H1 (cell line): ENCODE measurements around the gene TCP11. TPM values are rescaled to one million over a fixed set of nuclear protein-coding genes. Genes with fewer than 3 reads are reported as not detected.

ENCODE experiments used
- CTCF ChIA-PET: fragments of 300-600 bp; sonication (Branson Sonifier 250); formaldehyde crosslinking; loops from one replicate; lab custom pipeline; 2021; ENCODE audit not compliant: partially characterized antibody; lab: Charles Lee
- POLR2A ChIA-PET: fragments of 300-600 bp; sonication (Branson Sonifier 250); formaldehyde crosslinking; loops from one replicate; lab custom pipeline; 2021; ENCODE audit warnings: inconsistent platforms; ENCODE audit not compliant: partially characterized antibody; lab: Charles Lee
- DNase-seq, 2 experiments: peaks; one replicate each; pipeline versions ENCODE4 v3.0.0 to v3.0.0-alpha.2; 2010 to 2022; ENCODE audit warnings: low spot score in 2 of 2, low read depth in 1 of 2, mixed read lengths in 1 of 2
- FAIRE-seq: peaks from 2 replicates; lab custom pipeline; 2011; peaks lifted over from hg19 to GRCh38; lab: Jason Lieb, UNC
- H2AFZ ChIP-seq: 2 replicates; pipeline ENCODE4 v1.8.1; 2012; ENCODE audit warnings: low read length, inconsistent platforms
- H2AK5ac ChIP-seq: 2 replicates; pipeline ENCODE4 v1.6.1; 2013; ENCODE audit warnings: low read depth, low read length
- H2BK120ac ChIP-seq: replicated peaks from 2 replicates; pipeline ENCODE3; 2013; ENCODE audit warnings: low read depth, low read length, inconsistent platforms
- H2BK12ac ChIP-seq: 2 replicates; pipeline ENCODE4 v1.6.1; 2013; ENCODE audit warnings: low read depth, low read length
- H2BK15ac ChIP-seq: 2 replicates; pipeline ENCODE4 v1.6.1; 2013; ENCODE audit warnings: low read length
- H2BK20ac ChIP-seq: 2 replicates; pipeline ENCODE4 v1.6.1; 2013; ENCODE audit warnings: low read length
- H2BK5ac ChIP-seq: 2 replicates; pipeline ENCODE4 v1.6.1; 2013; ENCODE audit warnings: low read depth, low read length
- H3K14ac ChIP-seq: 2 replicates; pipeline ENCODE4 v1.6.1; 2013; ENCODE audit warnings: inconsistent platforms; ENCODE audit not compliant: insufficient read length
- H3K18ac ChIP-seq: 2 replicates; pipeline ENCODE4 v1.6.1; 2013; ENCODE audit warnings: low read length; ENCODE audit errors: extremely low read depth
- H3K23ac ChIP-seq: 2 replicates; pipeline ENCODE4 v1.6.1; 2013; ENCODE audit warnings: inconsistent platforms; ENCODE audit not compliant: insufficient read length
- H3K23me2 ChIP-seq: 2 replicates; pipeline ENCODE4 v1.6.1; 2013; ENCODE audit warnings: low read depth, low read length
- H3K27ac ChIP-seq: 2 replicates; pipeline ENCODE4 v1.6.1; 2011; ENCODE audit warnings: low read depth, low read length, inconsistent platforms
- H3K27me3 ChIP-seq, 4 experiments: replicated peaks in 1 of 4; 1 replicate in 1 of 4; 2 replicates in 3 of 4; pipeline versions ENCODE4 v1.6.1 to v1.8.1; 2011 to 2013; ENCODE audit warnings: low read length in 3 of 4, mild to moderate bottlenecking in 3 of 4, inconsistent platforms in 2 of 4, mixed read lengths in 2 of 4, moderate library complexity in 1 of 4; ENCODE audit not compliant: control insufficient read depth in 3 of 4, insufficient read depth in 3 of 4; ENCODE audit errors: extremely low read depth in 1 of 4
- H3K36me3 ChIP-seq, 4 experiments: 2 replicates each; pipeline versions ENCODE4 v1.6.1 to v1.8.1; 2011 to 2013; ENCODE audit warnings: mild to moderate bottlenecking in 4 of 4, low read length in 3 of 4, moderate library complexity in 2 of 4, control low read depth in 1 of 4, inconsistent platforms in 1 of 4; ENCODE audit not compliant: insufficient read depth in 4 of 4, control insufficient read depth in 2 of 4
- H3K4ac ChIP-seq: replicated peaks from 2 replicates; pipeline ENCODE3; 2013; ENCODE audit warnings: low read length, low read depth, mixed read lengths, inconsistent platforms; ENCODE audit not compliant: insufficient read length
- H3K4me1 ChIP-seq, 4 experiments: replicated peaks in 1 of 4; 1 replicate in 1 of 4; 2 replicates in 3 of 4; pipeline versions ENCODE4 v1.6.1 to v1.8.1; 2011 to 2013; ENCODE audit warnings: low read length in 3 of 4, inconsistent platforms in 2 of 4, mixed read lengths in 1 of 4; ENCODE audit not compliant: insufficient read depth in 4 of 4, control insufficient read depth in 3 of 4
- H3K4me2 ChIP-seq, 2 experiments: 2 replicates each; pipeline versions ENCODE4 v1.6.1 to v1.8.1; 2011 to 2013; ENCODE audit warnings: low read depth in 2 of 2, low read length in 2 of 2, control low read depth in 1 of 2, inconsistent platforms in 1 of 2, mild to moderate bottlenecking in 1 of 2; ENCODE audit not compliant: insufficient read depth in 1 of 2
- H3K4me3 ChIP-seq, 4 experiments: fragments of 200-600, 300-600 bp in 1 of 4; sonication (generic), shearing (Covaris generic), sonication (Bioruptor Twin) in 1 of 4; 2 replicates each; pipeline versions ENCODE4 v1.5.1 to v1.8.1; 2011 to 2016; ENCODE audit warnings: low read length in 4 of 4, low read depth in 3 of 4, control low read depth in 2 of 4, inconsistent platforms in 2 of 4, mild to moderate bottlenecking in 2 of 4, mixed read lengths in 1 of 4, moderate library complexity in 1 of 4; ENCODE audit not compliant: insufficient read depth in 2 of 4; ENCODE audit errors: extremely low read depth in 1 of 4
- H3K56ac ChIP-seq: replicated peaks from 2 replicates; pipeline ENCODE3; 2013; ENCODE audit warnings: low read depth, mild to moderate bottlenecking, mixed read lengths, low read length, inconsistent platforms; ENCODE audit not compliant: insufficient read length
- H3K79me1 ChIP-seq: 2 replicates; pipeline ENCODE4 v1.6.1; 2013; ENCODE audit warnings: low read depth, low read length, control low read depth
- H3K79me2 ChIP-seq, 2 experiments: 2 replicates each; pipeline versions ENCODE4 v1.6.1 to v1.8.1; 2012 to 2013; ENCODE audit warnings: low read length in 2 of 2, mild to moderate bottlenecking in 2 of 2, inconsistent platforms in 1 of 2; ENCODE audit not compliant: insufficient read depth in 2 of 2, control insufficient read depth in 1 of 2
- H3K9ac ChIP-seq, 4 experiments: replicated peaks in 1 of 4; 1 replicate in 1 of 4; 2 replicates in 3 of 4; pipeline versions ENCODE4 v1.6.1 to v1.8.1; 2011 to 2013; ENCODE audit warnings: low read depth in 3 of 4, low read length in 3 of 4, control low read depth in 2 of 4, mild to moderate bottlenecking in 2 of 4, moderate library complexity in 2 of 4, inconsistent platforms in 1 of 4; ENCODE audit errors: extremely low read depth in 1 of 4
- H3K9me3 ChIP-seq, 2 experiments: 2 replicates each; pipeline versions ENCODE4 v1.6.1 to v1.8.1; 2012 to 2013; ENCODE audit warnings: mild to moderate bottlenecking in 2 of 2, moderate library complexity in 2 of 2, control low read depth in 1 of 2, inconsistent platforms in 1 of 2, low read depth in 1 of 2, low read length in 1 of 2, mixed read lengths in 1 of 2; ENCODE audit not compliant: insufficient read depth in 2 of 2
- H4K20me1 ChIP-seq, 2 experiments: replicated peaks in 1 of 2; 2 replicates each; pipeline versions ENCODE3 to v1.8.1; 2011 to 2013; ENCODE audit warnings: inconsistent platforms in 2 of 2, low read length in 2 of 2, mild to moderate bottlenecking in 1 of 2; ENCODE audit not compliant: insufficient read depth in 2 of 2, control insufficient read depth in 1 of 2
- H4K5ac ChIP-seq: 2 replicates; pipeline ENCODE4 v1.6.1; 2013; ENCODE audit warnings: low read length, low read depth, mixed read lengths, inconsistent platforms; ENCODE audit not compliant: insufficient read length
- H4K8ac ChIP-seq: 2 replicates; pipeline ENCODE4 v1.8.0; 2013; ENCODE audit warnings: mild to moderate bottlenecking, moderate library complexity, low read length, inconsistent platforms; ENCODE audit not compliant: insufficient read depth; ENCODE audit errors: extremely low read depth
- H4K91ac ChIP-seq: replicated peaks from 2 replicates; pipeline ENCODE3; 2013; ENCODE audit warnings: low read length, mixed read lengths, inconsistent platforms; ENCODE audit not compliant: insufficient read length
- NRF1 ChIP-seq: IDR thresholded peaks from 2 replicates; pipeline ENCODE4 v1.6.1; 2011; ENCODE audit warnings: mild to moderate bottlenecking, low read depth, low read length, improper control_type of control experiment
- SP4 ChIP-seq: IDR thresholded peaks from 2 replicates; pipeline ENCODE4 v1.6.1; 2012; ENCODE audit warnings: low read length, inconsistent platforms
- TBP ChIP-seq: IDR thresholded peaks from 2 replicates; pipeline ENCODE4 v1.6.1; 2011; ENCODE audit warnings: low read depth, low read length, improper control_type of control experiment
- WGBS, 2 experiments: shearing (Covaris generic) in 1 of 2; methylation state at CpG; one replicate each; pipeline versions ENCODE4 v1.1.6 to v1.1.7; 2013 to 2015; ENCODE audit warnings: low lambda C conversion rate in 2 of 2, mixed read lengths in 2 of 2, inconsistent platforms in 1 of 2, low coverage in 1 of 2, missing lambda C conversion rate in 1 of 2; ENCODE audit not compliant: insufficient replicate concordance in 2 of 2, insufficient coverage in 1 of 2, insufficient read length in 1 of 2; ENCODE audit errors: extremely low coverage in 1 of 2, missing lambda C conversion rate in 1 of 2; 5-methylcytosine and 5-hydroxymethylcytosine counted together
- polyA plus RNA-seq, 7 experiments: library from polyadenylated mRNA; depleted of rRNA in 3 of 7; stranded (reverse) in 5 of 7; unstranded in 2 of 7; fragments of >200 nt in 5 of 7; fragments of 200-250 nt in 2 of 7; gene quantifications; 1 replicate in 5 of 7; 2 replicates in 1 of 7; 4 replicates in 1 of 7; pipeline versions ENCODE4 v1.2.1 to v1.2.3, GENCODE V29; 2011 to 2013; ENCODE audit warnings: missing spikeins in 2 of 7, mixed read lengths in 2 of 7
- total RNA-seq: library from RNA; stranded (reverse); fragmentation: NEBNext Ultra II Directional; extraction: Animal tissue kit (Norgen Biotek cat#: 25700); gene quantifications from 2 replicates; pipeline ENCODE4 v1.2.1, GENCODE V29; 2021
- TF ChIP-seq, protein P1 (sequence below): IDR thresholded peaks from 2 replicates; pipeline ENCODE4 v1.6.1; 2011; ENCODE audit warnings: low read depth, mild to moderate bottlenecking, low read length; ENCODE audit not compliant: insufficient read depth

Gene TCP11
- total and polyA plus RNA-seq, 2 of the 8 experiments (the other 6 are each of a cell fraction or from before 2014, with no cell fraction given): 0.11 TPM; not detected in 1

DNA sequence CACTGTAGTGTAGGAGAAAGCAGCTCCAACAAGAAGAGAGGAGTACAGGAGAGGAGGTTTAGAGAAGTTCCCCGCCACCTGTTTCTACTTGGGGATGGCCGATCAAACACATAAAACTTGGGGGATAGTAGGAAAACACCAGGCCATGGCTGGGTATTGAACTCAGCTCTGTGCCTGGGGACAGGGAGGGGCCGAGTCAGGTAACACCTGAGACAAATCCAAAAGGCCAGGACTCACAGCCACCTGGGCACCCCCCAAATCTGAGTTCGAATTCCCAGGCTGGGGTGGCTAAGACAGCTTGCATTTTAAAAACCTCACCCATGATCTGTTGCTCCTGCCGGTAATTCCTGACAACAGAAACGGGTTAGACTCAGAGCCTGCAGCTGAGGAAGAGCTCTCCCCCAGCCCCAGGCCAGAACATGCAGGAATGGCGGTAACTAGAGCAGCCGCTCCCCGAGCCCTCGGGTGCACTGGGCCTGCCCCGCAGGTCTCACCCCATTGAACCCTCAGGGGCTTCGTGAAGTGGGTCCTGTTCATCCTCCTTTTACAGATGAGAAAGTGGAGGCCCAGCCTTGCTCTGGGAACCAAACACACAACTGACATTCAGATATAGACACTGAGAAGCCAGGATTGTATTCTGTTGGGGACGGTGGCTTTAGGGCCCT lies 61.0 kb downstream of the TCP11 start:
- Histone ChIP-seq H3K79me2 (no peaks in the 10 kb centered on the region), H2AFZ (no peak overlapping the region), H3K9ac (no peak overlapping the region), H3K4me3 (no peak overlapping the region), H3K4ac (no peak overlapping the region), H4K5ac (no peak overlapping the region), H2BK12ac (no peak overlapping the region), H3K79me1 (no peaks in the 10 kb centered on the region), H4K8ac (0 out of 2 replicates have a peak overlapping the region, but pooled peaks have one; percentile 66), H4K91ac (no peak overlapping the region), H3K18ac (no peak overlapping the region), H3K36me3 (peaks cover 3 to 16% (median 9%) of the 10 kb centered on the region in 4 experiments), H3K4me2 (no peak overlapping the region), H2BK15ac (no peak overlapping the region), H3K27ac (no peak overlapping the region), H3K23me2 (no peaks in the 10 kb centered on the region), H4K20me1 (peaks cover 0 to 2% of the 10 kb centered on the region in 2 experiments), H3K23ac (no peak overlapping the region), H3K4me1 (peaks cover 0 to 10% (median 4%) of the 10 kb centered on the region in 4 experiments; a peak in 3 of 7 replicates), H3K9me3 (no peaks in the 10 kb centered on the region), H3K27me3 (no peaks in the 10 kb centered on the region), H3K56ac (no peak overlapping the region), H2BK20ac (no peak overlapping the region), H2AK5ac (no peak overlapping the region), H3K14ac (no peak overlapping the region), H2BK120ac (no peak overlapping the region), H2BK5ac (no peak overlapping the region)
- ChIA-PET CTCF (interaction anchor here (0.9 to 8.6 kb wide), 8 partner anchors 10 to 126 kb away, joined by 3 to 52 read pairs (median 6); no protein-coding TSS in a partner anchor), POLR2A (interaction anchor here (0.8 to 1.2 kb wide), 2 partner anchors 33 to 48 kb away, joined by 3 read pairs; no protein-coding TSS in a partner anchor)
- FAIRE-seq (no peak), DNase-seq (no peak)
- 91% methylated on average over 13 of the region's 13 CpGs; no CpG with 5 or more reads in 1 of the 2 experiments for WGBS, 2 experiments
- no peak for TF ChIP-seq TBP
- no peak for TF ChIP-seq NRF1
- TF ChIP-seq, protein P1, sequence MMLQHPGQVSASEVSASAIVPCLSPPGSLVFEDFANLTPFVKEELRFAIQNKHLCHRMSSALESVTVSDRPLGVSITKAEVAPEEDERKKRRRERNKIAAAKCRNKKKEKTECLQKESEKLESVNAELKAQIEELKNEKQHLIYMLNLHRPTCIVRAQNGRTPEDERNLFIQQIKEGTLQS: no peak
- TF ChIP-seq SP4: no peak
